GM18511 (cell line): ENCODE measurements around the gene RFX2.
"Not testable (repeated sequence)": the region's sequence is repeated elsewhere in the genome, so short reads cannot be mapped to it uniquely, and the experiment has no call there.

Experiments
- ATAC-seq: cut with Tn5 transposase; IDR thresholded peaks from one replicate; pipeline ENCODE4 v1.9.1; 2021; ENCODE audit warnings: mild to moderate bottlenecking, moderate library complexity; ENCODE audit not compliant: unreplicated experiment

The RFX2 gene

GRCh38 chr19:6076675-6077463, 33.4 kb downstream of the RFX2 start:
- ATAC-seq: no peak

- no peak for ATAC-seq
Measured at GRCh38 chr19:6076291-6076665, 34.0 kb downstream of the RFX2 start.

- ATAC-seq: no peak
Measured at GRCh38 chr19:6074709-6075403, 35.4 kb downstream of the RFX2 start.

GRCh38 chr19:6073858-6074708, 36.2 kb downstream of the RFX2 start:
- ATAC-seq: no peak

- ATAC-seq: not testable (repeated sequence)
Measured at GRCh38 chr19:6073233-6073632, 37.1 kb downstream of the RFX2 start.

- ATAC-seq: no peak
Measured at GRCh38 chr19:6071875-6072274, 38.4 kb downstream of the RFX2 start.

GRCh38 chr19:6070720-6071485, 39.4 kb downstream of the RFX2 start:
- ATAC-seq: no peak

GRCh38 chr19:6070207-6070681, 40.1 kb downstream of the RFX2 start:
- ATAC-seq: no peak

GRCh38 chr19:6069268-6069791, 41.0 kb downstream of the RFX2 start:
- ATAC-seq: no peak

- ATAC-seq: no peak
Measured at GRCh38 chr19:6068711-6069110, 41.6 kb downstream of the RFX2 start.

- no peak for ATAC-seq
Measured at GRCh38 chr19:6067975-6068374, 42.3 kb downstream of the RFX2 start.

GRCh38 chr19:6066661-6067646, 43.3 kb downstream of the RFX2 start:
- no peak for ATAC-seq

- no peak for ATAC-seq
Measured at GRCh38 chr19:6065685-6066374, 44.5 kb downstream of the RFX2 start.

GRCh38 chr19:6064336-6065073, 45.8 kb downstream of the RFX2 start:
- ATAC-seq: no peak

GRCh38 chr19:6063576-6064335, 46.5 kb downstream of the RFX2 start:
- no peak for ATAC-seq

GRCh38 chr19:6062961-6063575, 47.2 kb downstream of the RFX2 start:
- ATAC-seq: no peak

- no peak for ATAC-seq
Measured at GRCh38 chr19:6062274-6062673, 48.0 kb downstream of the RFX2 start.
